Posterior vena cava (tissue), 2 donors: Measurements from ENCODE around the gene KCNK15. TPM values are rescaled to one million over a fixed set of nuclear protein-coding genes. Genes with fewer than 3 reads are reported as not detected.
"Not testable (repeated sequence)": the region's sequence is repeated elsewhere in the genome, so short reads cannot be mapped to it uniquely, and the experiment has no call there.

Experiments
- DNase-seq: peaks from one replicate; pipeline ENCODE4 v3.0.0-alpha.2; 2020; ENCODE audit warnings: low spot score
- intact Hi-C, 2 donors: fragments of 100-400 bp; cut with DNase I; formaldehyde crosslinking; loops; one replicate each; pipeline versions ENCODE4 v1.14.1 to v1.14.2; 2022 to 2023
- total RNA-seq, 2 donors: library from RNA; stranded (reverse); fragmentation: NEBNext Ultra II Directional; extraction: Animal tissue kit (Norgen Biotek cat#: 25700); gene quantifications; one replicate each; pipeline ENCODE4 v1.2.1, GENCODE V29; 2021
- donor health status: DM: yes; HTN: yes; CAD: no.
- donor health status: DM: yes; HTN: yes; CAD: no.

Gene KCNK15
- total RNA-seq, 2 donors from 2014 or later, result 4.1 to 4.5 TPM

GRCh38 chr20:44748005-44748370, 2.3 kb downstream of the KCNK15 start:
- intact Hi-C loops, result loop anchor here in 1 of 2 donors (5.0 kb wide), 1 partner anchor 119 kb away; no protein-coding TSS in a partner anchor
- DNase-seq, result no peak

- DNase-seq, result no peak
- intact Hi-C loops, result no loop called here
Measured at GRCh38 chr20:44750081-44750805, 4.6 kb downstream of the KCNK15 start.

GRCh38 chr20:44752099-44752931, 6.7 kb downstream of the KCNK15 start:
- intact Hi-C loops, result no loop called here
- DNase-seq, result no peak

GRCh38 chr20:44754554-44754953, 8.9 kb downstream of the KCNK15 start:
- peak; percentile 60 for DNase-seq
- intact Hi-C loops, result no loop called here

GRCh38 chr20:44756011-44756688, 10.5 kb downstream of the KCNK15 start:
- peak; percentile 37 for DNase-seq
- intact Hi-C loops, result no loop called here

GRCh38 chr20:44756956-44757355, 11.3 kb downstream of the KCNK15 start:
- DNase-seq, result no peak
- intact Hi-C loops, result no loop called here

- intact Hi-C loops, result no loop called here
- no peak for DNase-seq
Measured at GRCh38 chr20:44758247-44759101, 12.8 kb downstream of the KCNK15 start.

- intact Hi-C loops, result no loop called here
- no peak for DNase-seq
Measured at GRCh38 chr20:44759595-44759994, 13.9 kb downstream of the KCNK15 start.

- intact Hi-C loops, result no loop called here
- DNase-seq, result no peak
Measured at GRCh38 chr20:44761423-44761822, 15.8 kb downstream of the KCNK15 start.

- intact Hi-C loops, result no loop called here
Measured at GRCh38 chr20:44762466-44763140, 16.9 kb downstream of the KCNK15 start.

GRCh38 chr20:44763798-44764197, 18.1 kb downstream of the KCNK15 start:
- DNase-seq, intact Hi-C loops: not testable (repeated sequence)

More at GRCh38 chr20:44762466-44763140, 16.9 kb downstream of the KCNK15 start:
- DNase-seq, result no peak

GRCh38 chr20:44765091-44765490, 19.4 kb downstream of the KCNK15 start:
- DNase-seq, result no peak
- intact Hi-C loops, result loop anchor here in 1 of 2 donors (1.0 kb wide), 1 partner anchor 33 kb away; no protein-coding TSS in a partner anchor

- no peak for DNase-seq
- intact Hi-C loops, result loop anchor here in 1 of 2 donors (1.0 kb wide), 1 partner anchor 32 kb away; no protein-coding TSS in a partner anchor
Measured at GRCh38 chr20:44765701-44766347, 20.2 kb downstream of the KCNK15 start.

GRCh38 chr20:44768256-44768655, 22.6 kb downstream of the KCNK15 start:
- intact Hi-C loops, result no loop called here
- DNase-seq, result no peak

GRCh38 chr20:44768854-44769480, 23.3 kb downstream of the KCNK15 start:
- DNase-seq, result no peak
- intact Hi-C loops, result no loop called here

- no peak for DNase-seq
- intact Hi-C loops, result no loop called here
Measured at GRCh38 chr20:44769481-44769863, 23.8 kb downstream of the KCNK15 start.

GRCh38 chr20:44770484-44771171, 25.0 kb downstream of the KCNK15 start:
- no peak for DNase-seq
- intact Hi-C loops, result no loop called here
